GM12878 (cell line): ENCODE results near the gene CUL1. TPM values are rescaled to one million over a fixed set of nuclear protein-coding genes. Genes with fewer than 3 reads are reported as not detected.

Source experiments
- ATAC-seq: fragments of 200-7000 bp; cut with Tn5 transposase; 3 replicates; pipeline ENCODE4 v1.9.1; 2020; ENCODE audit warnings: mild to moderate bottlenecking, moderate library complexity
- BruUV-seq: library from RNA; stranded (reverse); fragments of 400-500 nt; replicated peaks from 2 replicates; lab custom pipeline; 2021; lab: Mats Ljungman, UMichigan
- CTCF ChIA-PET: fragments of 300-600 bp; sonication (Branson Sonifier 250); formaldehyde crosslinking; extraction: SDS; loops from one replicate; lab custom pipeline; 2021; ENCODE audit warnings: inconsistent platforms; lab: Yijun Ruan, JAX
- POLR2A ChIA-PET: fragments of 350-600 bp; formaldehyde crosslinking; extraction: SDS; loops from one replicate; lab custom pipeline; 2021; ENCODE audit warnings: inconsistent platforms; lab: Charles Lee
- RAD21 ChIA-PET: fragments of 300-600 bp; sonication (Branson Sonifier 250); formaldehyde crosslinking; loops from one replicate; lab custom pipeline; 2023; ENCODE audit warnings: antibody characterized with exemption; ENCODE audit not compliant: unreplicated experiment; lab: Charles Lee
- SMC1A ChIA-PET: fragments of 300-600 bp; sonication (Branson Sonifier 250); formaldehyde crosslinking; loops from one replicate; lab custom pipeline; 2023; ENCODE audit not compliant: unreplicated experiment, uncharacterized antibody; lab: Charles Lee
- DNase-seq: peaks from one replicate; pipeline ENCODE4 v3.0.0-alpha.2; 2011; ENCODE audit warnings: low read depth, low spot score
- FAIRE-seq: peaks from 3 replicates; lab custom pipeline; 2011; peaks lifted over from hg19 to GRCh38; lab: Jason Lieb, UNC
- H2AFZ ChIP-seq: 2 replicates; pipeline ENCODE4 v1.6.0; 2011; ENCODE audit warnings: low read depth, low read length, control low read depth; ENCODE audit not compliant: control insufficient read depth
- H3K27ac ChIP-seq: 2 replicates; pipeline ENCODE4 v1.5.1; 2011; ENCODE audit warnings: control low read depth; ENCODE audit not compliant: control insufficient read depth, insufficient read depth
- H3K27me3 ChIP-seq, 2 experiments: replicated peaks in 1 of 2; 2 replicates each; pipeline versions ENCODE4 v1.6.0 to v1.6.1; 2011; ENCODE audit warnings: low read length in 1 of 2; ENCODE audit not compliant: control insufficient read depth in 2 of 2, insufficient read depth in 2 of 2
- H3K36me3 ChIP-seq, 2 experiments: 2 replicates each; pipeline ENCODE4 v1.5.1; 2011; ENCODE audit warnings: low read length in 1 of 2; ENCODE audit not compliant: control insufficient read depth in 2 of 2, insufficient read depth in 2 of 2
- H3K4me1 ChIP-seq: 2 replicates; pipeline ENCODE4 v1.6.1; 2011; ENCODE audit warnings: mild to moderate bottlenecking, low read length, moderate library complexity, mixed read lengths; ENCODE audit not compliant: control insufficient read depth, insufficient read depth
- H3K4me2 ChIP-seq: 2 replicates; pipeline ENCODE4 v1.6.0; 2011; ENCODE audit warnings: control low read depth; ENCODE audit not compliant: control insufficient read depth, insufficient read depth
- H3K4me3 ChIP-seq: fragments of 200-600 bp; sonication (generic); 2 replicates; pipeline ENCODE4 v1.5.1; 2016
- H3K79me2 ChIP-seq: 2 replicates; pipeline ENCODE4 v1.6.0; 2011; ENCODE audit warnings: low read length; ENCODE audit not compliant: control insufficient read depth, insufficient read depth
- H3K9ac ChIP-seq: 2 replicates; pipeline ENCODE4 v1.8.0; 2011; ENCODE audit warnings: low read length, control low read depth, mixed read lengths; ENCODE audit not compliant: control insufficient read depth, insufficient read depth
- H3K9me3 ChIP-seq: replicated peaks from 3 replicates; pipeline ENCODE4 v1.5.1; 2011; ENCODE audit warnings: mild to moderate bottlenecking, low read length; ENCODE audit not compliant: control insufficient read depth, insufficient read depth
- H4K20me1 ChIP-seq: 2 replicates; pipeline ENCODE4 v1.6.0; 2011; ENCODE audit not compliant: control insufficient read depth, insufficient read depth
- ASH2L ChIP-seq: fragments of 300-600, 200-600 bp; sonication (generic); IDR thresholded peaks from 2 replicates; pipeline ENCODE4 v1.6.1; 2017; ENCODE audit warnings: low read depth, mild to moderate bottlenecking, borderline replicate concordance
- BCL11A ChIP-seq: IDR thresholded peaks from 2 replicates; pipeline ENCODE4 v1.6.1; 2011; ENCODE audit warnings: low read depth, low read length
- ETV6 ChIP-seq, 2 experiments: fragments of 450-650 bp in 1 of 2; IDR thresholded peaks in 1 of 2; conservative IDR thresholded peaks in 1 of 2; 2 replicates each; pipeline ENCODE4 v1.6.1; 2014; ENCODE audit warnings: antibody characterized with exemption in 1 of 2, borderline replicate concordance in 1 of 2, low read depth in 1 of 2, mild to moderate bottlenecking in 1 of 2, moderate library complexity in 1 of 2
- IKZF2 ChIP-seq, 2 experiments: fragments of 450-650 bp; IDR thresholded peaks; 2 replicates each; pipeline ENCODE4 v1.6.1; 2017; ENCODE audit warnings: mild to moderate bottlenecking in 2 of 2, moderate library complexity in 2 of 2
- KLF5 ChIP-seq: fragments of 450-650 bp; IDR thresholded peaks from 2 replicates; pipeline ENCODE4 v1.6.1; 2014; ENCODE audit warnings: mild to moderate bottlenecking; ENCODE audit not compliant: partially characterized antibody
- NRF1 ChIP-seq: conservative IDR thresholded peaks from 2 replicates; pipeline ENCODE4 v1.6.1; 2011; ENCODE audit warnings: mild to moderate bottlenecking, low read depth, low read length, improper control_type of control experiment
- PAX8 ChIP-seq: fragments of 450-650 bp; IDR thresholded peaks from 2 replicates; pipeline ENCODE4 v1.6.1; 2017; ENCODE audit warnings: mild to moderate bottlenecking, moderate library complexity
- POLR2AphosphoS5 ChIP-seq: IDR thresholded peaks from 2 replicates; pipeline ENCODE4 v1.6.1; 2011; ENCODE audit warnings: mild to moderate bottlenecking, low read length, inconsistent platforms
- RELA ChIP-seq: fragments of 450-650 bp; IDR thresholded peaks from 2 replicates; pipeline ENCODE4 v1.8.0; 2014; ENCODE audit warnings: borderline replicate concordance; ENCODE audit not compliant: partially characterized antibody
- TCF12 ChIP-seq: IDR thresholded peaks from 2 replicates; pipeline ENCODE4 v1.6.1; 2011; ENCODE audit warnings: low read depth, mild to moderate bottlenecking, low read length
- ZNF207 ChIP-seq: fragments of 450-650 bp; IDR thresholded peaks from 2 replicates; pipeline ENCODE4 v1.6.1; 2014; ENCODE audit warnings: antibody characterized with exemption, mild to moderate bottlenecking, borderline replicate concordance
- ZNF24 ChIP-seq: fragments of 450-650 bp; IDR thresholded peaks from 2 replicates; pipeline ENCODE4 v1.6.1; 2017; ENCODE audit warnings: antibody characterized with exemption, mild to moderate bottlenecking
- WGBS: methylation state at CpG from one replicate; pipeline ENCODE4 v1.1.6; 2016; ENCODE audit warnings: low lambda C conversion rate; ENCODE audit not compliant: insufficient replicate concordance, insufficient coverage; ENCODE audit errors: missing lambda C conversion rate; 5-methylcytosine and 5-hydroxymethylcytosine counted together
- in situ Hi-C: fragments of 300-500 bp; cut with MboI; formaldehyde crosslinking; loops from 9 replicates; pipeline ENCODE4 v1.14.3; 2018; ENCODE audit warnings: mixed read lengths
- intact Hi-C: fragments of 100-400 bp; cut with micrococcal nuclease; formaldehyde crosslinking; loops from one replicate; pipeline ENCODE4 v1.14.2; 2022; ENCODE audit not compliant: unreplicated experiment
- polyA plus RNA-seq, 11 experiments: library from polyadenylated mRNA; depleted of rRNA in 4 of 11; unstranded in 6 of 11; stranded (reverse) in 5 of 11; fragments of >200 nt; fragmentation: Nextera tagmentation in 4 of 11; fragmentation: Illumina TruSeq in 1 of 11; extraction: Ambion mirVana in 4 of 11; extraction: Trizol in 1 of 11; gene quantifications; 1 replicate in 1 of 11; 2 replicates in 10 of 11; pipeline versions ENCODE4 v1.2.1 to v1.2.3, GENCODE V29; 2011 to 2016; ENCODE audit warnings: inconsistent platforms in 2 of 11, missing spikeins in 2 of 11, low read depth in 1 of 11
- total RNA-seq, 4 experiments: library from RNA; depleted of rRNA in 3 of 4; stranded (reverse); fragments of >200 nt in 3 of 4; fragmentation: Illumina TruSeq in 1 of 4; extraction: Trizol in 1 of 4; gene quantifications; 2 replicates each; pipeline versions ENCODE4 v1.2.1 to v1.2.3, GENCODE V29; 2013 to 2021
- TF ChIP-seq, protein P1 (sequence below): fragments of 450-650 bp; IDR thresholded peaks from 2 replicates; pipeline ENCODE4 v1.6.1; 2017; ENCODE audit warnings: borderline replicate concordance
- TF ChIP-seq, protein P2 (sequence below), 3 experiments: IDR thresholded peaks in 2 of 3; conservative IDR thresholded peaks in 1 of 3; 2 replicates each; pipeline ENCODE4 v1.5.1; 2011; ENCODE audit warnings: low read depth in 3 of 3, low read length in 3 of 3, mild to moderate bottlenecking in 3 of 3, control low read depth in 2 of 3, moderate library complexity in 2 of 3, inconsistent platforms in 1 of 3, mixed read lengths in 1 of 3; ENCODE audit not compliant: control insufficient read depth in 2 of 3, insufficient read depth in 1 of 3; ENCODE audit errors: extremely low read depth in 1 of 3

The CUL1 gene
- total and polyA plus RNA-seq, 10 of the 15 experiments (the other 5 are each of a cell fraction or from before 2014, with no cell fraction given) = 13.3 to 63.9 (median 45.9) TPM

DNA sequence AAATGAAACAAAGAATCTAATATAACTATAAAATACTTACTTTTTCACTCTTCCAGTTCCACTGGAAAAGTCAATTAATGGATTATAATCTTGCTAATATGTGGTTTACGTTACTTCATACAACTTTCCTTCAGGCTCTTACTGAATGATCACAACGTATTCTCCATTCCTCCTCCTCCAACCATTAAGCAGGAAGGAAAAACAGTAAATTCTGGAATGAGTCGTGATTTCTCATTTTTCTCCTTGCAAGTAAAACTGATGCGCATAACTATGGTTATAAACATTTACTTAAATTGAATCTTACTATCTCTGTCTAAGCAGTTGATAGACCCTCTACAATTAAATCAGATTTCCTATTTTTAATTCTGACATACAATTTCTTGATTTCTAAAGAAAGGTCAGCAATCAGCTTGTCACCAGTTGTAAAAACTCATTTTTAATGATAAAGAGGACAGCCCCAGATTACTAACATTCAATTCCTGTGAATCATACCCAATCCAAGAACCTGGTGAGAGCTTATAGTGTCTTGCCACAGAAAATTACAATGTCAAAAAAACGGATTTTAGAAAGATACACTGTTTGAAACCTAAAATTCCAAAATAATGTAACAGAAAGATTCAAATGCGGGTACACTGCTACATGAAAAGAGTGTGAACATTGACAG lies 121.1 kb downstream of the CUL1 start:
- no peaks in the 10 kb centered on the region for H4K20me1 ChIP-seq
- RAD21 ChIA-PET = no interaction called here
- CTCF ChIA-PET = interaction anchor here (1.2 kb wide), 1 partner anchor 246 kb away, joined by 6 read pairs; no protein-coding TSS in a partner anchor
- H3K4me3 ChIP-seq = no peak overlapping the region
- H3K9me3 ChIP-seq = no peaks in the 10 kb centered on the region
- in situ Hi-C loops (no loop called here), intact Hi-C loops (no loop called here)
- H3K27ac ChIP-seq = no peak overlapping the region
- TF ChIP-seq PAX8 (no peak), RELA (no peak), ZNF24 (no peak), ETV6 (conservative IDR thresholded peaks at IDR 0.05 in 1 of 2, IDR thresholded peaks at IDR 0.05 in 1 of 2; ENCODE audit: borderline replicate concordance in 1 of 2, low read depth in 1 of 2) (no peak), TCF12 (no peak), IKZF2 (IDR thresholded peaks at IDR 0.05) (no peak), POLR2AphosphoS5 (no peak), BCL11A (no peak), KLF5 (no peak), ASH2L (no peak), ZNF207 (no peak), NRF1 (no peak)
- TF ChIP-seq, protein P1, sequence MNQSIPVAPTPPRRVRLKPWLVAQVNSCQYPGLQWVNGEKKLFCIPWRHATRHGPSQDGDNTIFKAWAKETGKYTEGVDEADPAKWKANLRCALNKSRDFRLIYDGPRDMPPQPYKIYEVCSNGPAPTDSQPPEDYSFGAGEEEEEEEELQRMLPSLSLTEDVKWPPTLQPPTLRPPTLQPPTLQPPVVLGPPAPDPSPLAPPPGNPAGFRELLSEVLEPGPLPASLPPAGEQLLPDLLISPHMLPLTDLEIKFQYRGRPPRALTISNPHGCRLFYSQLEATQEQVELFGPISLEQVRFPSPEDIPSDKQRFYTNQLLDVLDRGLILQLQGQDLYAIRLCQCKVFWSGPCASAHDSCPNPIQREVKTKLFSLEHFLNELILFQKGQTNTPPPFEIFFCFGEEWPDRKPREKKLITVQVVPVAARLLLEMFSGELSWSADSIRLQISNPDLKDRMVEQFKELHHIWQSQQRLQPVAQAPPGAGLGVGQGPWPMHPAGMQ = no peak
- TF ChIP-seq, protein P2, sequence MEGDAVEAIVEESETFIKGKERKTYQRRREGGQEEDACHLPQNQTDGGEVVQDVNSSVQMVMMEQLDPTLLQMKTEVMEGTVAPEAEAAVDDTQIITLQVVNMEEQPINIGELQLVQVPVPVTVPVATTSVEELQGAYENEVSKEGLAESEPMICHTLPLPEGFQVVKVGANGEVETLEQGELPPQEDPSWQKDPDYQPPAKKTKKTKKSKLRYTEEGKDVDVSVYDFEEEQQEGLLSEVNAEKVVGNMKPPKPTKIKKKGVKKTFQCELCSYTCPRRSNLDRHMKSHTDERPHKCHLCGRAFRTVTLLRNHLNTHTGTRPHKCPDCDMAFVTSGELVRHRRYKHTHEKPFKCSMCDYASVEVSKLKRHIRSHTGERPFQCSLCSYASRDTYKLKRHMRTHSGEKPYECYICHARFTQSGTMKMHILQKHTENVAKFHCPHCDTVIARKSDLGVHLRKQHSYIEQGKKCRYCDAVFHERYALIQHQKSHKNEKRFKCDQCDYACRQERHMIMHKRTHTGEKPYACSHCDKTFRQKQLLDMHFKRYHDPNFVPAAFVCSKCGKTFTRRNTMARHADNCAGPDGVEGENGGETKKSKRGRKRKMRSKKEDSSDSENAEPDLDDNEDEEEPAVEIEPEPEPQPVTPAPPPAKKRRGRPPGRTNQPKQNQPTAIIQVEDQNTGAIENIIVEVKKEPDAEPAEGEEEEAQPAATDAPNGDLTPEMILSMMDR (IDR thresholded peaks at IDR 0.05 in 2 of 3, conservative IDR thresholded peaks at IDR 0.05 in 1 of 3; ENCODE audit: control insufficient read depth in 2 of 3, extremely low read depth in 1 of 3, insufficient read depth in 1 of 3, low read depth in 3 of 3, low read length in 3 of 3) = no peak
- POLR2A ChIA-PET = no interaction called here
- BruUV-seq = no TSS peak
- FAIRE-seq (no peak), DNase-seq (no peak), ATAC-seq (no peak)
- H3K36me3 ChIP-seq = peaks cover 5 to 36% of the 10 kb centered on the region in 2 experiments
- no peak overlapping the region for H3K9ac ChIP-seq
- H3K4me2 ChIP-seq = no peak overlapping the region
- no peaks in the 10 kb centered on the region for H3K4me1 ChIP-seq
- 86% methylated on average over 6 of the region's 6 CpGs for WGBS
- H2AFZ ChIP-seq = no peak overlapping the region
- SMC1A ChIA-PET = interaction anchor here (1.0 to 1.1 kb wide), 2 partner anchors 14 to 99 kb away, joined by 3 to 4 read pairs; no protein-coding TSS in a partner anchor
- no peaks in the 10 kb centered on the region for H3K27me3 ChIP-seq
- no peaks in the 10 kb centered on the region for H3K79me2 ChIP-seq
